ENCODE measurements around the gene ARHGEF6.

Gene ARHGEF6

GRCh38 chrX:136689436-136689835 is 91.3 kb downstream of the ARHGEF6 start:
- peak overlapping the region; percentile 60 for H2AFZ ChIP-seq (ENCODE audit: low read length)
- H3K14ac ChIP-seq (ENCODE audit: low read length): no peak overlapping the region
- no peak overlapping the region for H3K4me3 ChIP-seq (ENCODE audit: low read length in 2 of 2)
- H3K27ac ChIP-seq (replicated peaks; ENCODE audit: low read length): peak overlapping the region; percentile 94
- no peaks in the 10 kb centered on the region for H3K9me3 ChIP-seq (replicated peaks in 1 of 2; ENCODE audit: control insufficient read depth in 2 of 2, insufficient read depth in 1 of 2, low read depth in 1 of 2, low read length in 2 of 2)
- no peak overlapping the region for H4K91ac ChIP-seq (ENCODE audit: low read depth, low read length, poor library complexity)
- H3K27me3 ChIP-seq (ENCODE audit: control insufficient read depth in 3 of 3, insufficient read depth in 3 of 3, low read depth in 1 of 3, low read length in 3 of 3): peaks cover 0 to 9% (median 0%) of the 10 kb centered on the region in 3 experiments
- H2BK120ac ChIP-seq (ENCODE audit: low read depth, low read length): no peak overlapping the region
- no CpG with 5 or more reads among the region's 6 CpGs for WGBS, 2 donors (ENCODE audit: extremely low coverage in 2 of 2, insufficient read length in 2 of 2, insufficient replicate concordance in 1 of 2)
- H3K4ac ChIP-seq (ENCODE audit: low read length): no peak overlapping the region
- no peak overlapping the region for H3K18ac ChIP-seq (ENCODE audit: low read length)
- H4K8ac ChIP-seq (ENCODE audit: low read depth, low read length): no peak overlapping the region
- no peaks in the 10 kb centered on the region for H3K79me1 ChIP-seq (ENCODE audit: low read depth, low read length)
- no peak overlapping the region for H2BK5ac ChIP-seq (ENCODE audit: low read length)
- H3K23ac ChIP-seq (ENCODE audit: low read depth, low read length, poor library complexity): no peak overlapping the region
- H3K4me1 ChIP-seq (ENCODE audit: control insufficient read depth in 2 of 2, insufficient read depth in 1 of 2, low read depth in 1 of 2, low read length in 2 of 2): peaks cover 4 to 8% of the 10 kb centered on the region in 2 donors
- H2BK15ac ChIP-seq (ENCODE audit: low read length): no peak overlapping the region
- no peak overlapping the region for H3K9ac ChIP-seq (ENCODE audit: low read depth, low read length, poor library complexity)
- H3K36me3 ChIP-seq (replicated peaks in 1 of 2; ENCODE audit: control insufficient read depth in 2 of 2, insufficient read depth in 2 of 2, low read length in 2 of 2): no peaks in the 10 kb centered on the region
- H3K4me2 ChIP-seq (ENCODE audit: insufficient read depth, low read length, poor library complexity, severe bottlenecking): no peak overlapping the region
- H2BK12ac ChIP-seq (ENCODE audit: low read length): no peak overlapping the region
- DNase-seq (ENCODE audit: low spot score): peak; percentile 8
- H2AK5ac ChIP-seq (ENCODE audit: low read depth, low read length): no peak overlapping the region

- Histone ChIP-seq H3K79me1 (ENCODE audit: low read depth, low read length) (no peaks in the 10 kb centered on the region), H3K23ac (ENCODE audit: low read depth, low read length, poor library complexity) (no peak overlapping the region), H4K91ac (ENCODE audit: low read depth, low read length, poor library complexity) (no peak overlapping the region), H3K4me2 (ENCODE audit: insufficient read depth, low read length, poor library complexity, severe bottlenecking) (no peak overlapping the region), H4K8ac (ENCODE audit: low read depth, low read length) (no peak overlapping the region), H2BK12ac (ENCODE audit: low read length) (no peak overlapping the region), H3K9ac (ENCODE audit: low read depth, low read length, poor library complexity) (no peak overlapping the region), H3K9me3 (replicated peaks in 1 of 2; ENCODE audit: control insufficient read depth in 2 of 2, insufficient read depth in 1 of 2, low read depth in 1 of 2, low read length in 2 of 2) (no peaks in the 10 kb centered on the region), H2BK15ac (ENCODE audit: low read length) (no peak overlapping the region), H2BK5ac (ENCODE audit: low read length) (no peak overlapping the region), H3K27ac (replicated peaks; ENCODE audit: low read length) (no peak overlapping the region), H3K27me3 (ENCODE audit: control insufficient read depth in 3 of 3, insufficient read depth in 3 of 3, low read depth in 1 of 3, low read length in 3 of 3) (peaks cover 0 to 9% (median 0%) of the 10 kb centered on the region in 3 experiments), H3K4me1 (ENCODE audit: control insufficient read depth in 2 of 2, insufficient read depth in 1 of 2, low read depth in 1 of 2, low read length in 2 of 2) (peaks cover 4 to 6% of the 10 kb centered on the region in 2 donors), H3K36me3 (replicated peaks in 1 of 2; ENCODE audit: control insufficient read depth in 2 of 2, insufficient read depth in 2 of 2, low read length in 2 of 2) (no peaks in the 10 kb centered on the region), H2AFZ (ENCODE audit: low read length) (no peak overlapping the region), H3K18ac (ENCODE audit: low read length) (no peak overlapping the region), H3K4ac (ENCODE audit: low read length) (no peak overlapping the region), H2AK5ac (ENCODE audit: low read depth, low read length) (no peak overlapping the region), H2BK120ac (ENCODE audit: low read depth, low read length) (no peak overlapping the region), H3K4me3 (ENCODE audit: low read length in 2 of 2) (no peak overlapping the region), H3K14ac (ENCODE audit: low read length) (no peak overlapping the region)
- no peak for DNase-seq (ENCODE audit: low spot score)
- no CpG with 5 or more reads among the region's 1 CpG for whole genome bisulfite sequencing, 2 donors (ENCODE audit: extremely low coverage in 2 of 2, insufficient read length in 2 of 2, insufficient replicate concordance in 1 of 2)
Measured at GRCh38 chrX:136687457-136687856, 93.3 kb downstream of the ARHGEF6 start.

DNA sequence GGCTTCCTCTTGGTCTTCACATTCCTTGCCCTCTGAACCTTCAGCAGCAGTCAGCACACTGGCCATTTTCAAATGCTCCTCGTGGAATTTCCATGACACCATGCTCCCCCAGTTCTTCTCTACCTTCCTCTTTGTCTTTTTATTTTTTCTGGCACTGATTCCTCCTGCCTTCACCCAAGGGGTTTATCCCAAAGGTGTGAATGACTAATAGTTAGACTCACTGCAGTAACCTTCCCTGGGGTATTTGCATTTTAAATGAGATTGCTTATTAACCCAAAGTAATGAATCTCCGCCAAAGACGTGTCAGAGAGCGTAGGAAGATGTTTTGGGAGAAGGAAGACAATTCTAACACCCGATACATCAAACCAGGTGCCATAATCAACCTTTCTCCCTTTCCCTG is 96.6 kb downstream of the ARHGEF6 start:
- H3K23ac ChIP-seq (ENCODE audit: low read depth, low read length, poor library complexity): no peak overlapping the region
- peak overlapping the region; percentile 73 for H2BK12ac ChIP-seq (ENCODE audit: low read length)
- H2BK15ac ChIP-seq (ENCODE audit: low read length): no peak overlapping the region
- peaks cover 1 to 4% of the 10 kb centered on the region in 2 donors for H3K4me1 ChIP-seq (ENCODE audit: control insufficient read depth in 2 of 2, insufficient read depth in 1 of 2, low read depth in 1 of 2, low read length in 2 of 2)
- no peak overlapping the region for H3K4ac ChIP-seq (ENCODE audit: low read length)
- DNase-seq (ENCODE audit: low spot score): no peak
- no peak overlapping the region for H3K9ac ChIP-seq (ENCODE audit: low read depth, low read length, poor library complexity)
- H3K9me3 ChIP-seq (replicated peaks in 1 of 2; ENCODE audit: control insufficient read depth in 2 of 2, insufficient read depth in 1 of 2, low read depth in 1 of 2, low read length in 2 of 2): no peaks in the 10 kb centered on the region
- H3K14ac ChIP-seq (ENCODE audit: low read length): no peak overlapping the region
- no peak overlapping the region for H2AK5ac ChIP-seq (ENCODE audit: low read depth, low read length)
- H3K36me3 ChIP-seq (replicated peaks in 1 of 2; ENCODE audit: control insufficient read depth in 2 of 2, insufficient read depth in 2 of 2, low read length in 2 of 2): no peaks in the 10 kb centered on the region
- peaks cover 0 to 9% (median 0%) of the 10 kb centered on the region in 3 experiments for H3K27me3 ChIP-seq (ENCODE audit: control insufficient read depth in 3 of 3, insufficient read depth in 3 of 3, low read depth in 1 of 3, low read length in 3 of 3)
- H3K18ac ChIP-seq (ENCODE audit: low read length): no peak overlapping the region
- H3K79me1 ChIP-seq (ENCODE audit: low read depth, low read length): no peaks in the 10 kb centered on the region
- no peak overlapping the region for H4K91ac ChIP-seq (ENCODE audit: low read depth, low read length, poor library complexity)
- no peak overlapping the region for H3K4me2 ChIP-seq (ENCODE audit: insufficient read depth, low read length, poor library complexity, severe bottlenecking)
- no peak overlapping the region for H3K4me3 ChIP-seq (ENCODE audit: low read length in 2 of 2)
- no peak overlapping the region for H2BK120ac ChIP-seq (ENCODE audit: low read depth, low read length)
- no peak overlapping the region for H2AFZ ChIP-seq (ENCODE audit: low read length)
- H2BK5ac ChIP-seq (ENCODE audit: low read length): no peak overlapping the region
- no peak overlapping the region for H3K27ac ChIP-seq (replicated peaks; ENCODE audit: low read length)
- H4K8ac ChIP-seq (ENCODE audit: low read depth, low read length): no peak overlapping the region
- no CpG with 5 or more reads among the region's 5 CpGs for WGBS, 2 donors (ENCODE audit: extremely low coverage in 2 of 2, insufficient read length in 2 of 2, insufficient replicate concordance in 1 of 2)

DNA sequence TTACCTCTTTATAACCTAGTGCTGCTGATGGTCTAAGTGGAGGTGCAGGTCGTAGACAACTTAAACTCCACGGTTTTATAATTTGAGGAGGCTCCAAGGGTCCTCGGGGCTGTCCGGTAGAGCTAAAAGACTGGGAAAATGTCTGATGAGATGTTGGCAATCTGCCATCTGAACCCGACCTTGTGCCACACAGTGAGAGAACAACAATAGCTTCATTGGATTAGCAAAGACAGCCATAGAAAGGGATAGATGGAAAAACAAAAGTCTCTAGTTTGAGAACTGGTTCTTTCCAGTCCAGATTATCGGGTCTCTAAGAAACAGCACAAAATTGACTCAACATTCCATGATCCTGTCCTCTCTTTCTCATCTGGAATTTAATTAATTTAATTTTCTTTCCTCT is 101.2 kb downstream of the ARHGEF6 start:
- no peak overlapping the region for H2BK12ac ChIP-seq (ENCODE audit: low read length)

More for the DNA sequence above, 101.2 kb downstream of the ARHGEF6 start:
- H3K4me3 ChIP-seq (ENCODE audit: low read length in 2 of 2): no peak overlapping the region
- no peak overlapping the region for H2AFZ ChIP-seq (ENCODE audit: low read length)
- H2BK120ac ChIP-seq (ENCODE audit: low read depth, low read length): no peak overlapping the region
- H2BK5ac ChIP-seq (ENCODE audit: low read length): no peak overlapping the region
- no peak overlapping the region for H3K27ac ChIP-seq (replicated peaks; ENCODE audit: low read length)
- H3K36me3 ChIP-seq (replicated peaks in 1 of 2; ENCODE audit: control insufficient read depth in 2 of 2, insufficient read depth in 2 of 2, low read length in 2 of 2): no peaks in the 10 kb centered on the region
- H3K23ac ChIP-seq (ENCODE audit: low read depth, low read length, poor library complexity): no peak overlapping the region
- H3K14ac ChIP-seq (ENCODE audit: low read length): no peak overlapping the region
- no peaks in the 10 kb centered on the region for H3K79me1 ChIP-seq (ENCODE audit: low read depth, low read length)
- no peaks in the 10 kb centered on the region for H3K9me3 ChIP-seq (replicated peaks in 1 of 2; ENCODE audit: control insufficient read depth in 2 of 2, insufficient read depth in 1 of 2, low read depth in 1 of 2, low read length in 2 of 2)
- no peak overlapping the region for H4K91ac ChIP-seq (ENCODE audit: low read depth, low read length, poor library complexity)
- no peak for DNase-seq (ENCODE audit: low spot score)
- no peaks in the 10 kb centered on the region for H3K4me1 ChIP-seq (ENCODE audit: control insufficient read depth in 2 of 2, insufficient read depth in 1 of 2, low read depth in 1 of 2, low read length in 2 of 2)
- no peak overlapping the region for H4K8ac ChIP-seq (ENCODE audit: low read depth, low read length)
- H3K27me3 ChIP-seq (ENCODE audit: control insufficient read depth in 3 of 3, insufficient read depth in 3 of 3, low read depth in 1 of 3, low read length in 3 of 3): peaks cover 0 to under 1% (median 0%) of the 10 kb centered on the region in 3 experiments
- H3K9ac ChIP-seq (ENCODE audit: low read depth, low read length, poor library complexity): no peak overlapping the region
- no peak overlapping the region for H2AK5ac ChIP-seq (ENCODE audit: low read depth, low read length)
- H3K18ac ChIP-seq (ENCODE audit: low read length): no peak overlapping the region
- H3K4ac ChIP-seq (ENCODE audit: low read length): no peak overlapping the region
- H2BK15ac ChIP-seq (ENCODE audit: low read length): no peak overlapping the region
- no peak overlapping the region for H3K4me2 ChIP-seq (ENCODE audit: insufficient read depth, low read length, poor library complexity, severe bottlenecking)
- no CpG with 5 or more reads among the region's 6 CpGs for WGBS, 2 donors (ENCODE audit: extremely low coverage in 2 of 2, insufficient read length in 2 of 2, insufficient replicate concordance in 1 of 2)

All from neuronal stem cell (in vitro differentiated cells).